Jurkat, Clone E6-1 (cell line): ENCODE results near the gene MAP3K4.
"Not testable (repeated sequence)": the region's sequence is repeated elsewhere in the genome, so short reads cannot be mapped to it uniquely, and the experiment has no call there.

Experiments used
- DNase-seq: peaks from one replicate; pipeline ENCODE4 v3.0.0-alpha.2; 2011; ENCODE audit warnings: low read depth, low spot score
- H3K4me3 ChIP-seq: 2 replicates; pipeline ENCODE4 v1.5.1; 2011; ENCODE audit warnings: mild to moderate bottlenecking, low read length, control low read depth, moderate library complexity

The MAP3K4 gene

DNA sequence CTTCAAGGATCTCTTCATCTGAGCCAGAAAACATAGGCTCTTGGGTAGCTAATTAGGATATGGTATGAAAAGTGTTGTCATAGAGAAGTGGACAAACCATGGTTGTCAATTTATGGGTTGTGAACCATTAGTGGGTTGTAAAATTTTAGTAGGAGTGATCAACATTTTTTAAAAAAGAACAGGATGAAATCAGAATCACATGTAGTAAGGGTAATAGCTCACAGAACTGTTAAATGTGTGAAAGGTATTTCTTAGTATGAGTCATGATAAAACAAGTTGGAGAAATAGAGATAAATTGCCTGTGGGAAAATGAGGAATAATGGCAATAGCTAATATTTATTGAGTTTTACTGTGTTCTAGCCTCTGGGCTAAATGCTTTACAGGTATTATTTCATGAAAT lies 113.4 kb downstream of the MAP3K4 start:
- H3K4me3 ChIP-seq: no peak overlapping the region
- no peak for DNase-seq

- no peak for DNase-seq
- no peak overlapping the region for H3K4me3 ChIP-seq
These were observed 113.8 kb downstream of the MAP3K4 start for GRCh38 chr6:161105408-161105807.

DNA sequence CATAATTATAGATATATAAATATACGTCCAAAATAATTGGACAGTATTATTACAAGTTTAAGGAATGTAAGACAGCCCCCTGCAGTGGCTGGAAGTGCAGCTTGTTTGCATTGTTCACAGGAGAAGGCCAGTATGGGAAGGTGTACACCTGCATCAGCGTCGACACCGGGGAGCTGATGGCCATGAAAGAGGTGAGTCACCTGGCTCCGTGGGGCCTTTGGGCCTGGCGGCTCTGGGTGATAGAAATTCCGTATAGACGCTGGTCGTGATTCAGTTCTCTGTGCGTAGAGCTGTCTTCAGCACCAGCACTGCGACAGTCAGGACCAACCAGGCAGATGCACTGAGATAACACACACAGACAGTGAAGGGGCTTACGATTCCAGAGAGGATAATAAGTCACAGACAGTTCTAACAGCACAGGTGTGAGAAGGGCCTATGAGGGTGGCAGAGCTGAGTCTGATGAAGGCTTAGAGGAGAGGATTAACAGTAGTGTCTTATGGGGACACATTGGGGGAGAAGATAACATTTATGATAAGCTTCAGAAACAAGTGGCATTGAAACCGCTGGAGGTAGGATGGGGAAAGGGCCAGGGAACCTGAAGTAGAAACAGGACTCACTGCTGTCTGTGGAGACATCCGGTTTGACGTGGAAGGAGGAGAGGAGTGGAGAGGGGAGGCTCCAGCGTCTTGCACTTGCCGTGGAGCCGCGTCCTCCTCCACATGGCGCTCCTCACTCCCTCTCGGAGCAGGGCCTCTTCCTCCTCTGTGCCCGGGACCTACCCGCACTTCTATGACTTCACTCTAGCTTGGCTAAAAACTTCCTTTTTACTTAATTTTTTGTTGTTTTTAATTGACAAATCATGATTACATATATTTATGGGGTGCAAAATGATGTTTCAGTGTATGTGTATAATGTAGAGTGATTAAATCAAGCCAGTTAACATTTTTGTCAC lies 116.5 kb downstream of the MAP3K4 start:
- no peak for DNase-seq
- H3K4me3 ChIP-seq: no peak overlapping the region

GRCh38 chr6:161108916-161109315 lies 117.3 kb downstream of the MAP3K4 start:
- no peak overlapping the region for H3K4me3 ChIP-seq
- DNase-seq: no peak

DNA sequence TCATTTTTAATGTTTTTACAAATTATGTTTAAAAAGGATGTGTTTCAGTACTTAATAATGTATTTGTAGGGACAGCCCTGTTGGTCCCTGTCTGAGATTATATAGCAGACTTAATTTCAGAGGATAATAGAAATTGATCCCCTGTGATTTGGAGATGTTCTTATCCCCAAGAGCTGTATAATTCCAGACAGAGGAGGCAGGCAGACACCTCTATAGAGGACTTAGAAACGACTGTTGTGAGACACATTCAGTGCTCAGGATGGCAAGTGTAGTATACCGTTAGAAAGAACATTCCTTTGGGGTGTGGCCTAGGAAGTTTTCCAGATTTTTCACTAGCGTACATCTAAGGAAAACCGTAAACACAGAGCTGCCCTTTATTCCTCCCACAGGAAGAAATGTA lies 117.8 kb downstream of the MAP3K4 start:
- no peak for DNase-seq
- no peak overlapping the region for H3K4me3 ChIP-seq

DNA sequence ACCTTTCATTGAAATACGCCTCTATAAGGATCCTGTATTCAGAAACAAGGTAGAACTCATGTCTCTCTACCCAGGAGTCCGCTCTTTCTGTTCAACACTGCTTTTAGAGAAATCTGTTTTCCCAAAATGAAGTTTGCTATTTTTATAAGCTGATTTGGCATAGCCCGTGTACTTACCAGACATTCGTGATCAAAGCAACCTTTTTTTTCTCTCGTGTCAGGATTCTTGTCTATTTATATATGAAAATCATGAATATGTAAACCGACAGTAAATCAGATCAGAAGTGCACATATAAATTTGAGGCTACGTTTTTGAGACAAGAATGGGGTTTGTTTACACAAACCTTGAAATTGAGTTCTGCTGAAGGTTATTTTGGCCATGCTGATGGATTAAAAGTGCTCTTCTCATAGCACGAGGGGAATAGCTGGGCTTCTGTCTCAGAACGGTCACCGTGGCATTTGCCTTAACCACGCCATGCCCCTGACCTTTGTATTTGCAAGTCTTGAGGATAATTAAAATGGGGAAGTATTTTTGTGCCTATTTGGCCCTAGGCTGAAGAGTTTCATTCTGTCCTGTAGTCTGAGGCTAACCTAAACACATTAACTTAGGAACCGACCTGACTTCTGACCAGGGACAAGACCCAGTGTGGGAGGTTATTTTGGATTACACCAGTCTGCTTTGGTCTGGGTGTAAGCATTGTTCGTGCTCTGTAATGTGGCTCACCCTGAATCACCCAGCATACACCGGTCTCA lies 118.6 kb downstream of the MAP3K4 start:
- no peak for DNase-seq
- H3K4me3 ChIP-seq: no peak overlapping the region

DNA sequence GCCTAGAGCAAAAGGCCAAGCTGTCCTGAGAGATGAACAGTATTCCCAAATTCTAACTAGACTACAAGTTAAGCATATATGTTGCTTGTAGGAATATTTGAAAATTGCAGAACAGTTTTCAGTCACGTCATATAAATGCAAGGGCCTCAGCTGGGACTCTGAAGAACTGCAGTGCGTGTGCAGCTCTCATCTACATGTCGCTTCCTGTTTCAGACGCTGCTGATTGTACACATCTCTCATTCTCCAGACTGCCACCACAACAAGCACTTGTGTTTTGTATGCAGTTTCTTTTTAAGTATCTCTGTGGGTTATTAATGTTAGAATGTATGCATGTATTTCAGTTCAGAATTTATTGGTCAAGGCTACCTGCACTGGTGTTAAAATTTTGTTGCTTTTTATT lies 119.7 kb downstream of the MAP3K4 start:
- DNase-seq: peak; percentile 65
- no peak overlapping the region for H3K4me3 ChIP-seq

GRCh38 chr6:161115468-161115867 lies 123.9 kb downstream of the MAP3K4 start:
- DNase-seq: no peak
- H3K4me3 ChIP-seq: no peak overlapping the region

DNA sequence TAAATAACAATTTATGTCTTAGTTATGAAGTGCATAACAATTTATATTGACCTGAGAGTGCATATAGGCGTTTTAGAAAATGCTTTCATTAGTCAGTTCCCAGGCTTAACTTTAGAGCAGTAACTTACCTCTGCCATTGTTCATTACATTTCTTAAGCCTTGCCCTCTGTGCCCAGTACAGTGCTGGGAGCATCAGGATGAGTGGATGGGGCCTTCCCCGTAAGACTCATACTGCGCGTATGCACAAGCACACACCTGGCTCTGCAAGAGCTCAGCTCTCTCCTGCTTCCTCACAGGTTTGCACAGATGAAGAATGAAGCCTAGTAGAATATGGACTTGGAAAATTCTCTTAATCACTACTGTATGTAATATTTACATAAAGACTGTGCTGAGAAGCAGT lies 125.0 kb downstream of the MAP3K4 start:
- H3K4me3 ChIP-seq: no peak overlapping the region
- DNase-seq: no peak

DNA sequence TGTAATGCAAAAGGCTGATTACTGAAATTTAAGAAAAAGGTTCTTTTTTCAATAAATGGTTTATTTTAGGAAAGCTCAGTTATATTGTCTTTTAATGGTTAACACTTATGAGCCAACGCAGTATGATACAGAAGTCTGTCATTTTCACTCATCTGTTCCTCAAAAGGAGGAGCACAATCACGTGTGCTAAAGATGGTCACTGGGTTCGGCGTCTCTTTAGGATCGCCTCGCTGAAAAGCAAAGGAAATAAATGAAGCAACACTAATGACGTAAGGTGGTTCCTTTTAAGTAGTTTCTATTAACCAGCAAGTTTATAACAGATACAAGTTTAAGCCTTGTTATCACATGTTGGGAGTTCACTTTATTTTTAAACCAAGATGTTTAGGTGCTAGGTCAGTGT lies 125.7 kb downstream of the MAP3K4 start:
- H3K4me3 ChIP-seq: no peak overlapping the region
- no peak for DNase-seq

GRCh38 chr6:161117942-161118341 lies 126.4 kb downstream of the MAP3K4 start:
- DNase-seq: no peak
- H3K4me3 ChIP-seq: no peak overlapping the region

- not testable (repeated sequence) for DNase-seq, H3K4me3 ChIP-seq
These were observed 131.8 kb downstream of the MAP3K4 start for GRCh38 chr6:161123319-161123718.

DNA sequence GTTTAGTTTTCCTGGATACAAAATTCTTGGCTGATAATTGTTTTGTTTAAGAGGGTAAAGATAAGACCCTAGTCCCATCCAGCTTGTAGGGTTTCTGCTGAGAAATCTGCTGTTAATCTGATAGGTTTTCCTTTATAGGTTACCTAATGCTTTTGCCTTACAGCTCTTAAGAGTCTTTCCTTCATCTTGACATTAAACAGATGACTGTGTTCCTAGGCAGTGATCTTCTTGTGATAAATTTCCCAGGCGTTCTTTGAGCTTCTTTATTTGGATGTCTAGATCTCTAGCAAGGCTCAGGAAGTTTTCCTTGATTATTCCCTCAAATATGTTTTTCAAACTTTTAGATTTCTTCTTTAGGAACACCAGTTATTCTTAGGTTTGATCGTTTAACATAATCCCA lies 134.0 kb downstream of the MAP3K4 start:
- DNase-seq: no peak
- no peak overlapping the region for H3K4me3 ChIP-seq

GRCh38 chr6:161127071-161127740 lies 135.6 kb downstream of the MAP3K4 start:
- DNase-seq: no peak
- no peak overlapping the region for H3K4me3 ChIP-seq

DNA sequence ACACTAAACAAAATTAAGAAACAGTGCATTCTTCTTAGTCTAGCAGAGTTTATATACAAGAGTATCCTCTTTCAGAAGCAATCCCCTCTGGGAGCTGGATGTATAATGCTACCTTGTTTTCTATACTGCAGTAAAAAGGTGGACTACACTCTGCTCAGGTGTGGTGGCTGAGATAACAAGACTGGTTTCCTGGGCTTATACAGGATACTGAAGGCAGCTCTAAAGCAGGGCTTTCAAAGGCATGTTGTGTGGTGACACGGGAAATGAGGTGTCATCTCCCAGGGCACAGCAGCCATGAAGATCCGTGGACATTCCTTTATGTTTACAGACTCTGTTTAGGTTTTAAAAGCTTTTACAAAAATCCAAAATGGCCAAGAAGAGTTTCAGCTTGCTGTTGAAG lies 136.7 kb downstream of the MAP3K4 start:
- DNase-seq: peak; percentile 75
- peak overlapping the region; percentile 25 for H3K4me3 ChIP-seq

- peak; percentile 96 for DNase-seq
- H3K4me3 ChIP-seq: peak overlapping the region; percentile 25
These were observed 137.2 kb downstream of the MAP3K4 start for GRCh38 chr6:161128680-161129196.

- no peak for DNase-seq
These were observed 139.0 kb downstream of the MAP3K4 start for GRCh38 chr6:161130541-161130940.

DNA sequence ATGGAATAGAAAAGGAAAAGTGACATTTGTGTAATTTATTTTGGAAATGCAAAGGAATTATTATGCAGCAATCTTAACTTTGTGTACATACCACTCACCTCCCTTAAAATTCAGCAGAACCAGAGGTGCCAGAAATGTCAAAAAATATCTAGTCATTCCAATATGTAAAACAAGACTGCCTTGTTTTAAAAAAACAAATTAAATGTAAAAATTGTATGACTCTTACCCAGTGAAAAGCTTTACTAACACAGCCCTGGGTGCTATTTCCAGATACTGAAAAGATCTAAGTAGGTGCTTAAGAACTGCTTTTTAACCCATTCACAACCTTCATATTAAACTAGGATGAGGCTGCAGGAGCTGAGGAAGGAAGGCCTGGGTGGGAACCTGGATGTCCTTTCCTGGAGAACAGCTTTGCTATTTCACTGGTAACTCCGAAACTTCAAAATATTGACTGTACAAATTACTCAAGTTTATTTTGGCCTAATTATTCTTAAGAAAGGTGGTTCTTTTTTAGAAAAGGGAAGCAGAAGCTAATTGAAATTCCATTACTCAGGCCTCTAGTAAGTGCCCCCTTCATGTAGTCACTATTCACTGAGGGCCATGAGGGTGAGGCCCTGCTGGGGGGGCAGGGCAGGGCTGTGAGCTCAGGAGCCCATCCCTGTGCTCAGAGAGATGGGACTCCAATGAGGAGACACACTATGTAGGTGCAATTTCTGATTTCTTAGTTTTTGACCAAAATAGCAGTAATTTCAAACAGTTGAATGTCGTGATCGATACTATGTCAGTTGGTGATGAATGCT lies 139.6 kb downstream of the MAP3K4 start:
- DNase-seq: no peak
- no peak overlapping the region for H3K4me3 ChIP-seq

More at GRCh38 chr6:161130541-161130940, 139.0 kb downstream of the MAP3K4 start:
- no peak overlapping the region for H3K4me3 ChIP-seq

DNA sequence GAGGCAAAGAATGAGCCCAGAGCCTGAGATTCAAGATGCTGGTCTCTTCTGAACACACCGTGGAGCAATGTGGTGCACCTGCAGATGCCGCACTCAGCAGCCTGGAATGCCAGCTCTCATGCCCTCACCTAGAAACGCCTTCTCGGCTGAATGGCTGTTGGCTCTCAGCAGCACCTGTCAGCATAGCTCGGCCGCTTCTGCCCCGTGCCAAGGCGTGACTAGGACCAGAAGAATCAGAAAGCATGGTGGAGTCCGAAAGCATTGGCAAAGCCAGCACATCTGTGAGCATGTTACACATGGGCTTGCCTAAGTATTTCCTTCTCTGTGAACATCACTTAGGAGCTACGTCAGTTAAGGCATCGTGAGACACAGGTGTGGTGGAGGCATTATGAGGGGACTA lies 140.8 kb downstream of the MAP3K4 start:
- no peak overlapping the region for H3K4me3 ChIP-seq
- DNase-seq: no peak
